K562 (cell line): ENCODE data around the gene CAAP1. TPM values are rescaled to one million over a fixed set of nuclear protein-coding genes. Genes with fewer than 3 reads are reported as not detected.

Source experiments
- ATAC-seq: fragments of 200-7000 bp; cut with Tn5 transposase; 3 replicates; pipeline ENCODE4 v1.9.1; 2020; ENCODE audit warnings: moderate library complexity
- BruUV-seq: library from RNA; stranded (reverse); fragments of 400-500 nt; replicated peaks from 2 replicates; lab custom pipeline; 2021; lab: Mats Ljungman, UMichigan
- CTCF ChIA-PET: fragments of 300-600 bp; formaldehyde crosslinking; extraction: SDS; loops from one replicate; lab custom pipeline; 2021; ENCODE audit warnings: low intra/inter-chr PET ratio; lab: Yijun Ruan, JAX
- POLR2A ChIA-PET: fragments of 300-600, 350-650 bp; sonication (Branson Sonifier 250); formaldehyde crosslinking; extraction: SDS; loops from one replicate; lab custom pipeline; 2021; ENCODE audit warnings: antibody characterized with exemption, inconsistent platforms; lab: Yijun Ruan, JAX
- DNase-seq, 4 experiments: peaks; one replicate each; pipeline versions ENCODE4 v3.0.0 to v3.0.0-alpha.2; 2011 to 2018; ENCODE audit warnings: low spot score in 3 of 4, mixed read lengths in 3 of 4; ENCODE audit errors: extremely low read depth in 1 of 4
- FAIRE-seq: peaks from 2 replicates; lab custom pipeline; 2011; peaks lifted over from hg19 to GRCh38; lab: Jason Lieb, UNC
- H2AFZ ChIP-seq: 2 replicates; pipeline ENCODE4 v1.6.0; 2011; ENCODE audit warnings: low read depth, low read length, control low read depth, inconsistent platforms
- H3K27ac ChIP-seq: fragments of 200-600 bp; 3 replicates; pipeline ENCODE4 v1.8.0; 2011; ENCODE audit warnings: low read depth, mild to moderate bottlenecking, control low read depth, inconsistent platforms, low read length, moderate library complexity, mixed read lengths; ENCODE audit errors: extremely low read depth
- H3K27me3 ChIP-seq, 2 experiments: fragments of 300-600 bp in 1 of 2; 2 replicates in 1 of 2; 3 replicates in 1 of 2; pipeline versions ENCODE4 v1.6.0 to v1.8.0; 2011; ENCODE audit warnings: inconsistent platforms in 2 of 2, low read length in 2 of 2, mild to moderate bottlenecking in 1 of 2, mixed read lengths in 1 of 2, moderate library complexity in 1 of 2; ENCODE audit not compliant: control insufficient read depth in 2 of 2, insufficient read depth in 2 of 2
- H3K36me3 ChIP-seq: fragments of 300-600 bp; 3 replicates; pipeline ENCODE4 v1.8.0; 2011; ENCODE audit warnings: mild to moderate bottlenecking, low read length, inconsistent platforms; ENCODE audit not compliant: control insufficient read depth, insufficient read depth
- H3K4me1 ChIP-seq, 2 experiments: fragments of 200-600 bp in 1 of 2; replicated peaks in 1 of 2; 2 replicates in 1 of 2; 3 replicates in 1 of 2; pipeline versions ENCODE4 v1.5.1 to v1.8.0; 2011; ENCODE audit warnings: inconsistent platforms in 2 of 2, low read length in 2 of 2, mild to moderate bottlenecking in 1 of 2, mixed read lengths in 1 of 2, moderate library complexity in 1 of 2; ENCODE audit not compliant: control insufficient read depth in 2 of 2, insufficient read depth in 2 of 2
- H3K4me2 ChIP-seq: 2 replicates; pipeline ENCODE4 v1.6.1; 2011; ENCODE audit warnings: low read length, control low read depth, inconsistent platforms, mixed read lengths; ENCODE audit not compliant: insufficient read depth
- H3K4me3 ChIP-seq: fragments of 200-600 bp; sonication (generic), shearing (Covaris generic); 2 replicates; pipeline ENCODE4 v1.5.1; 2016; ENCODE audit warnings: control low read depth, inconsistent platforms
- H3K79me2 ChIP-seq: fragments of 200-600 bp; 3 replicates; pipeline ENCODE4 v1.8.0; 2011; ENCODE audit warnings: low read length, inconsistent platforms; ENCODE audit not compliant: control insufficient read depth, insufficient read depth
- H3K9ac ChIP-seq, 2 experiments: 2 replicates each; pipeline versions ENCODE4 v1.6.0 to v1.6.1; 2011; ENCODE audit warnings: low read depth in 2 of 2, low read length in 2 of 2, control low read depth in 1 of 2, inconsistent platforms in 1 of 2, mild to moderate bottlenecking in 1 of 2, mixed read lengths in 1 of 2; ENCODE audit not compliant: insufficient read depth in 1 of 2
- H3K9me1 ChIP-seq: one replicate; pipeline ENCODE4 v1.6.0; 2011; ENCODE audit warnings: inconsistent platforms, mild to moderate bottlenecking, low read length, moderate library complexity; ENCODE audit not compliant: control insufficient read depth, insufficient read depth
- H3K9me3 ChIP-seq: replicated peaks from 2 replicates; pipeline ENCODE4 v1.5.1; 2011; ENCODE audit warnings: low read depth, low read length, inconsistent platforms; ENCODE audit not compliant: control insufficient read depth, insufficient read depth
- H4K20me1 ChIP-seq: replicated peaks from 2 replicates; pipeline ENCODE4 v1.6.1; 2011; ENCODE audit warnings: low read length, inconsistent platforms, mixed read lengths; ENCODE audit not compliant: control insufficient read depth, insufficient read depth
- HEY1 ChIP-seq: fragments of 250-450 bp; sonication (Bioruptor Pico); IDR thresholded peaks from 2 replicates; pipeline ENCODE4 v1.5.0; 2020; ENCODE audit warnings: mild to moderate bottlenecking, moderate library complexity, borderline replicate concordance
- RAD21 ChIP-seq, 2 experiments: fragments of 250-450 bp in 1 of 2; fragments of 450-650 bp in 1 of 2; sonication (Bioruptor Pico) in 1 of 2; formaldehyde crosslinking in 1 of 2; IDR thresholded peaks in 1 of 2; conservative IDR thresholded peaks in 1 of 2; 2 replicates each; pipeline versions ENCODE4 v1.4.0 to v1.8.0; 2020 to 2022; ENCODE audit warnings: mild to moderate bottlenecking in 2 of 2, moderate library complexity in 1 of 2
- XRCC4 ChIP-seq: IDR thresholded peaks from one replicate; pipeline ENCODE4 v1.6.1; 2011; ENCODE audit not compliant: insufficient read depth, insufficient read length; ENCODE audit errors: extremely low read depth
- WGBS: fragments of 100-300 bp; shearing (Covaris generic); methylation state at CpG from one replicate; pipeline ENCODE4 v1.1.6; 2016; ENCODE audit warnings: low coverage, mixed read lengths; ENCODE audit not compliant: insufficient coverage; ENCODE audit errors: missing lambda C conversion rate; 5-methylcytosine and 5-hydroxymethylcytosine counted together
- in situ Hi-C: fragments of 300-500 bp; cut with MboI; formaldehyde crosslinking; loops from 4 replicates; pipeline ENCODE4 v1.15.0; 2018; ENCODE audit warnings: inconsistent platforms, mixed read lengths
- intact Hi-C: fragments of 100-400 bp; cut with micrococcal nuclease; formaldehyde crosslinking; loops from 2 replicates; pipeline ENCODE4 v1.14.2; 2022
- polyA plus RNA-seq, 8 experiments: library from polyadenylated mRNA; depleted of rRNA in 4 of 8; stranded (reverse) in 5 of 8; unstranded in 3 of 8; fragments of >200 nt; fragmentation: Nextera tagmentation in 2 of 8; fragmentation: Illumina TruSeq in 1 of 8; extraction: Ambion mirVana in 2 of 8; extraction: Trizol in 1 of 8; gene quantifications; 2 replicates each; pipeline versions ENCODE4 v1.2.1 to v1.2.3, GENCODE V29; 2011 to 2014; ENCODE audit warnings: inconsistent platforms in 1 of 8, missing spikeins in 1 of 8
- total RNA-seq, 7 experiments: library from RNA; depleted of rRNA in 6 of 7; stranded (reverse); fragments of >200 nt in 6 of 7; fragmentation: Illumina TruSeq in 2 of 7; extraction: Trizol in 2 of 7; gene quantifications; 2 replicates each; pipeline versions ENCODE4 v1.2.1 to v1.2.3, GENCODE V29; 2011 to 2021; ENCODE audit warnings: low replicate concordance in 1 of 7
- TF ChIP-seq, protein P1 (sequence below), 2 experiments: fragments of 450-650 bp; formaldehyde crosslinking in 1 of 2; IDR thresholded peaks; 2 replicates each; pipeline versions ENCODE4 v1.4.0 to v1.6.1; 2014 to 2020; ENCODE audit warnings: mild to moderate bottlenecking in 2 of 2, borderline replicate concordance in 1 of 2, low read depth in 1 of 2
- TF ChIP-seq, protein P2 (sequence below), 3 experiments: IDR thresholded peaks in 2 of 3; conservative IDR thresholded peaks in 1 of 3; 2 replicates each; pipeline ENCODE4 v1.5.1; 2011 to 2012; ENCODE audit warnings: low read length in 3 of 3, mild to moderate bottlenecking in 3 of 3, control low read depth in 2 of 3, improper control_type of control experiment in 1 of 3, inconsistent platforms in 1 of 3, low read depth in 1 of 3, mixed read lengths in 1 of 3, moderate library complexity in 1 of 3; ENCODE audit not compliant: insufficient read depth in 2 of 3

CAAP1 gene
- total and polyA plus RNA-seq, 9 of the 15 experiments (the other 6 are each of a cell fraction or from before 2014, with no cell fraction given): 8.9 to 17.4 (median 15.3) TPM

DNA sequence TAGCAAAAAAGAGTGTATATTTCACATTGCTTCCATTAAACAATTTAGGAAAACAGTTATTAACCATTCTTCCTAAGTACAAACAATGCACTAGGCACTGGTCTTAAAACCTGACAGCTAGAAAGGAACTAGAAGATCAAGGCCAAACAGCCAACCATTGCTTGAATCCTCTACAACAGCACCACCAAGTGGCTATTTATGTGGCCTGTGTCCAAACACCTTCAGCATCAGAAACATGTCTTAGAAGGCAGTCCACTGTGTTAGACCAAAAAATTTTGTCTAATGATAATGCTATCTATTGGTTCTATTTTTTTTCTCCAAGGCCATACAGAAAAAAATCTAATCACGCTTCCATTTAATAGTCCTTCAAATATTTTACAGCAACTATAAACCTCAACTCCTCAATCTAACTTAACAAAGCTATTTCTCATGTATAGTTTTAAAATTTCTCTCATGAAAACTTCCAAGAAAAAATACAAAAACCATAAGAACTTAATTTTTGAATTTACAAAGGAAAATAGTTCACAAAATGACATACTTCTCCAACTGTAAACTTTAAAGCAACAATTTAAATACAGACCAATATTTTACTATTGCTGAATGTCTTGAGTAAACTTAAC is 36.1 kb downstream of the CAAP1 start:
- no peak overlapping the region for H2AFZ ChIP-seq
- peaks cover 17% of the 10 kb centered on the region; the same call in 1 of the 3 replicates for H3K36me3 ChIP-seq
- H3K27me3 ChIP-seq: no peaks in the 10 kb centered on the region
- H4K20me1 ChIP-seq: no peaks in the 10 kb centered on the region
- no peaks in the 10 kb centered on the region for H3K4me1 ChIP-seq
- H3K9ac ChIP-seq: no peak overlapping the region
- H3K4me2 ChIP-seq: no peak overlapping the region
- BruUV-seq: no TSS peak
- H3K27ac ChIP-seq: no peak overlapping the region
- intact Hi-C loops: loop anchor here (5.0 kb wide), 1 partner anchor 109 kb away; no protein-coding TSS in a partner anchor
- ChIA-PET CTCF (interaction anchor here (1.5 kb wide), 1 partner anchor 112 kb away, joined by 11 read pairs; no protein-coding TSS in a partner anchor), POLR2A (interaction anchor here (0.6 kb wide), 1 partner anchor 750 kb away, joined by 3 read pairs; no protein-coding TSS in a partner anchor)
- no peaks in the 10 kb centered on the region; the same call in 2 of the 3 replicates for H3K79me2 ChIP-seq
- peak; percentile 59; the same call in 2 of the 3 replicates for ATAC-seq
- DNase-seq: peak; percentile 7 to 44 (median 16)
- in situ Hi-C loops: loop anchor here (10.0 kb wide), 1 partner anchor 112 kb away; no protein-coding TSS in a partner anchor
- no peak overlapping the region for H3K4me3 ChIP-seq
- no peaks in the 10 kb centered on the region for H3K9me1 ChIP-seq
- TF ChIP-seq, protein P1, sequence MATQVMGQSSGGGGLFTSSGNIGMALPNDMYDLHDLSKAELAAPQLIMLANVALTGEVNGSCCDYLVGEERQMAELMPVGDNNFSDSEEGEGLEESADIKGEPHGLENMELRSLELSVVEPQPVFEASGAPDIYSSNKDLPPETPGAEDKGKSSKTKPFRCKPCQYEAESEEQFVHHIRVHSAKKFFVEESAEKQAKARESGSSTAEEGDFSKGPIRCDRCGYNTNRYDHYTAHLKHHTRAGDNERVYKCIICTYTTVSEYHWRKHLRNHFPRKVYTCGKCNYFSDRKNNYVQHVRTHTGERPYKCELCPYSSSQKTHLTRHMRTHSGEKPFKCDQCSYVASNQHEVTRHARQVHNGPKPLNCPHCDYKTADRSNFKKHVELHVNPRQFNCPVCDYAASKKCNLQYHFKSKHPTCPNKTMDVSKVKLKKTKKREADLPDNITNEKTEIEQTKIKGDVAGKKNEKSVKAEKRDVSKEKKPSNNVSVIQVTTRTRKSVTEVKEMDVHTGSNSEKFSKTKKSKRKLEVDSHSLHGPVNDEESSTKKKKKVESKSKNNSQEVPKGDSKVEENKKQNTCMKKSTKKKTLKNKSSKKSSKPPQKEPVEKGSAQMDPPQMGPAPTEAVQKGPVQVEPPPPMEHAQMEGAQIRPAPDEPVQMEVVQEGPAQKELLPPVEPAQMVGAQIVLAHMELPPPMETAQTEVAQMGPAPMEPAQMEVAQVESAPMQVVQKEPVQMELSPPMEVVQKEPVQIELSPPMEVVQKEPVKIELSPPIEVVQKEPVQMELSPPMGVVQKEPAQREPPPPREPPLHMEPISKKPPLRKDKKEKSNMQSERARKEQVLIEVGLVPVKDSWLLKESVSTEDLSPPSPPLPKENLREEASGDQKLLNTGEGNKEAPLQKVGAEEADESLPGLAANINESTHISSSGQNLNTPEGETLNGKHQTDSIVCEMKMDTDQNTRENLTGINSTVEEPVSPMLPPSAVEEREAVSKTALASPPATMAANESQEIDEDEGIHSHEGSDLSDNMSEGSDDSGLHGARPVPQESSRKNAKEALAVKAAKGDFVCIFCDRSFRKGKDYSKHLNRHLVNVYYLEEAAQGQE (IDR thresholded peaks at IDR 0.05; ENCODE audit: borderline replicate concordance): peak; percentile 44; the same call in 1 of the 2 replicates
- TF ChIP-seq, protein P1 (CRISPR knock-in tag; IDR thresholded peaks at IDR 0.05; ENCODE audit: low read depth): no peak
- TF ChIP-seq RAD21 (CRISPR knock-in tag; conservative IDR thresholded peaks at IDR 0.05 in 1 of 2, IDR thresholded peaks at IDR 0.05 in 1 of 2) (peak; percentile 31 to 64), HEY1 (CRISPR knock-in tag) (no peak), XRCC4 (no peak)
- TF ChIP-seq, protein P2, sequence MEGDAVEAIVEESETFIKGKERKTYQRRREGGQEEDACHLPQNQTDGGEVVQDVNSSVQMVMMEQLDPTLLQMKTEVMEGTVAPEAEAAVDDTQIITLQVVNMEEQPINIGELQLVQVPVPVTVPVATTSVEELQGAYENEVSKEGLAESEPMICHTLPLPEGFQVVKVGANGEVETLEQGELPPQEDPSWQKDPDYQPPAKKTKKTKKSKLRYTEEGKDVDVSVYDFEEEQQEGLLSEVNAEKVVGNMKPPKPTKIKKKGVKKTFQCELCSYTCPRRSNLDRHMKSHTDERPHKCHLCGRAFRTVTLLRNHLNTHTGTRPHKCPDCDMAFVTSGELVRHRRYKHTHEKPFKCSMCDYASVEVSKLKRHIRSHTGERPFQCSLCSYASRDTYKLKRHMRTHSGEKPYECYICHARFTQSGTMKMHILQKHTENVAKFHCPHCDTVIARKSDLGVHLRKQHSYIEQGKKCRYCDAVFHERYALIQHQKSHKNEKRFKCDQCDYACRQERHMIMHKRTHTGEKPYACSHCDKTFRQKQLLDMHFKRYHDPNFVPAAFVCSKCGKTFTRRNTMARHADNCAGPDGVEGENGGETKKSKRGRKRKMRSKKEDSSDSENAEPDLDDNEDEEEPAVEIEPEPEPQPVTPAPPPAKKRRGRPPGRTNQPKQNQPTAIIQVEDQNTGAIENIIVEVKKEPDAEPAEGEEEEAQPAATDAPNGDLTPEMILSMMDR (IDR thresholded peaks at IDR 0.05 in 2 of 3, conservative IDR thresholded peaks at IDR 0.05 in 1 of 3; ENCODE audit: insufficient read depth in 2 of 3, low read depth in 1 of 3, low read length in 3 of 3): peak in 2 of 3 experiments; percentile 33 to 52; a peak in 2 of 6 replicates
- FAIRE-seq: no peak
- no peaks in the 10 kb centered on the region for H3K9me3 ChIP-seq
- WGBS: no CpG with 5 or more reads among the region's 1 CpG
